CD4-positive, alpha-beta T cell treated with Interleukin-15 for 1 hour (primary cell): Measurements from ENCODE around the gene TRIM29.
A peak's percentile ranks its signal among the peaks of the same experiment; 100 is the strongest.

Experiments used
- DNase-seq: peaks from one replicate; pipeline ENCODE4 v3.0.0-alpha.2; 2020

TRIM29 gene

DNA sequence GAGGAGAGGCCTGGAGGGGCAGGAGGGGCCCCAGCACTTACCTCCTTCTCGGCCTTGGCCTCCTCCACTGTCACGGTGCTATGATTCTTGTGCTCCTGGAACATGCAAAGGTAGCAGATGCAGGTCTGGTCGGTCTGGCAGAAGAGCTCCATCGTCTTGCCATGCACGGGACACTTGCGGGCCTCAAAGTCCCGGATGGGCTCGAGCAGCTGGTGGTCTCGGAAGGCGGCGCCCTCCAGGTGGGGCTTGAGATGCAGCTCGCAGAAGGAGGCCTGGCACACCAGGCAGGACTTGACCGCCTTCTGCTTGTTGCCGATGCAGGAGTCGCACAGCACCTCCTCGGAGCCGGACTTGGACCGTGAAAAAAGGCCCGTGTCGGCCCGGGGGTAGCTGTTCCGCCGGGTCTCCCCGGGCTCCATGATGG, 714 bp downstream of the TRIM29 start:
- no peak for DNase-seq

DNA sequence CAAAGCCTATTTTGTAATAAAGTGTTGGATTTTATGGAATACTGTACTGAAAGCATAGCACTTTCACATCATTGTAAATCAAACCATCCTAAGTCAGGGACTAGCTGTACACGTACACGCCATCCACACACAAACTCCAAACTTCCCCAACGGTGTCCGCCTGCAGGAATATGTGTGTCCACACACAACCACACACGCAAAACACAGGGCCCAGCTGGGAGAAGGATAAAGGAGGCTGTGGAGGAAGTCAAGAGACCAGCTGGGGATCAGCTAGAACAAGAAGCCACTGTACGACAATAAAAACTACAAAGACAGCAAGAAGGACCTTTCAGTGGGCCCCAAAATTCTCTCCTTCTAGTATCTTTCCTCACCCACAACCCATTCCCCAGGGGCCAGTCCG, 1.6 kb downstream of the TRIM29 start:
- DNase-seq, result no peak

DNA sequence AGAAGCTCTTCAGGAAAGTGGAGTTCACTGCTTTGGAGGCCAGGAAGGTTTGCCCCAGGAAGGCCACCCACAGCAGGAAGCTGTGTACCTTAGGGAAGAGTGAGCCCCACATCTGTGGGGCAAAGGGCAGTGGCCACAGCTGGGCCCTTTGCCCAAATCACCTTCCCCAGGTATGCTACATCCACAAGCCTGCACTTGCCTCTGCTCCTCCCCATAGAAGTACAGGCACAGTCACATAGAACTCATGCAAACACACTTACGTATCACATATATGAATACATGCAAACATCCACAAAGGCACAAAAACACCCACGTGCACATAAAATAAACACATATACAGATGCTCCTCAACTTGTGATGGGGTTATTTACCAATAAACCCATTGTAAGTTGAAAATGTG, 2.1 kb downstream of the TRIM29 start:
- no peak for DNase-seq

DNA sequence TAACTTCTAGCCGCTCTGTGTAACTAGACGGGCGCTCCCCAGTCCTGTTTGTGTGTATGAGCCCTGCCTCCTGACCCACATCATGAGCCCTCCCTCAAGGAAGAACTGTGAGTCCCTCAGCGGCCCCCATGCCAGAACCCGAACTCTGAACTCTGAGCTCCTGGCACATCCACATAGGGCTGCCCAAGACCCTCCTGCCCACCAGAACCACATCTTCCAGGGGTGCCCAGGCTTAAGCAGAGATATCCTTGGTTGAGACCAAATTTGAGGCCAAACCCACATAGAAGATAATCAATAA, 3.0 kb downstream of the TRIM29 start:
- DNase-seq, result no peak

DNA sequence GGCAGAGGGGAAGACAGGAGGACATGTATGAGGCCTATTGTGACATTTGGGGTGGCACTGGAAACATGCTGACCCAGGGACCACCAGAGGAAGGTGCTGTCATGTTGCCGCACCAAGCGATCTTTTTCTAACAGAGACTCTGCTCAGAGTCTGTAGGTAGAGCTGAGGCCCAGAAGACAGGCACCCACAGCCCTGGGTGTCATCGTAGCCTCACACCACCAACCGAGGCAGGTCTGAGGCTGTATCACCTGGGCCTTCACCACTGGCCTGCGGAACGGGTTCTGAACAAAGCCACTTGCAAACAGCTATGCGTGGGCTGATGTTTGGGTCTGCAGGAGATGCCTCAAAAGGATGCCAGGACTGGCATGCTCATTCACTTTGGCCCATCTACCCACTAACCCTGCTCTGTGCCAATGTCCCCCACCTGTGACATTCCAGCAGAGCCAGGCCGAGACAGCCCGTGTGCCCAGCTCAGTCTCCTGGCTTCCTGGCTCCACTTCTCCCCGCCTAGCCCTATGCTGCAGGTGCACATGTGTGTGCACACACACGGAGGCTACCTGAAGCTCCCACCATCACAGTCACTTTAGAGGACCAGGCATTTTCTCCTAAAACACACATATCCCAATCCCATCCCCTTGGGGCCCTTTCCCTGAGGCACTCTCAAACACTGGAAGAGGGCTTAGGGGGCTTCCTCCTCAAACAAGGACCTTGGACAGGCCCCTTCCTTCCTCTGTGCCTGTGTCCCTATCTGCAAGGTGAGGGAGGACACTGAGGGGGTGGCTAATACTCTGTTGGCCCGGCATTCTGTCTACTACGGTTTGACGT, 3.6 kb downstream of the TRIM29 start:
- DNase-seq, result no peak

DNA sequence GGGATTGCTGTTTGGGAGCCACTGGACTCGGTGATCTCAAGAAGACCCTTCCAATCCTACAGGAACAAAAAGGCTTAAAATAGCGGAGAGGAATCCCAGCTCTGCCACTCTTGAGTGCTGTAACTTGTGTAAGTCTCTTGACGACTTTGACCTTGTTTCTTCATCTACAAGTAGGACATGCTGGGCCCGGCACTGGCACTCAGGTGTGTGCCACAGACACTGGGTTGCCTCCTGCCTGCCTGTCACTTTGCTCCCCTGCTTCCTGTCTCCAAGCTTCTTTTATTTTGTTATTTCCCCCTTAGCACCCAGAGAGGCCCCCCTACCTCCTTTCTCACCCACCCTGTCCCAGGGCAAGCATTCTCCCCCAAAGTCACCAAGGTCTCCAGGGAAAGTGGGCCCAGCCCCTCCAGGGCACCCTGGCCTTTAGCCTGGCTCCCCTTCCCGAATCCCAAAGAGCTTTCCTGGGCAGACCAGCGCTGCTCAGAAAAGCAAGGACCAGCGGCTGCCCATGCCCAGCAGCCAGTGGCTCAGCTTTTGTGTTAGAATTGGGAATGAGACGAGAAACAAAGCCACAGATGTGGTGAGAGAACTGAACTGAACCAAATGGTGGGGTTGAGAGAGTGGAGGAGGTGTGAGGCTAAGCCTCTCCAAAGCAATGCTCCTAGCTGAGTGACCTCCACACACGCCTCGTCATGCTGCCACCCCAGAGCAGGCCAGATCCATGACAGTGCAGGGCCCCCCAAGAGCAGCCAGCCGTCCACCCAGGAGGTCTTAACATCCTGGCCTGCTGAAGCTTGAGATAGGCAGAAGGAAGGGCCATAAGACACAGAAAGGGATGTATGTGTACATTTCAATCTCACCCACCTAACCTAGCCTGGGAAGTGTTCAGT, 4.5 kb downstream of the TRIM29 start:
- DNase-seq, result no peak

DNA sequence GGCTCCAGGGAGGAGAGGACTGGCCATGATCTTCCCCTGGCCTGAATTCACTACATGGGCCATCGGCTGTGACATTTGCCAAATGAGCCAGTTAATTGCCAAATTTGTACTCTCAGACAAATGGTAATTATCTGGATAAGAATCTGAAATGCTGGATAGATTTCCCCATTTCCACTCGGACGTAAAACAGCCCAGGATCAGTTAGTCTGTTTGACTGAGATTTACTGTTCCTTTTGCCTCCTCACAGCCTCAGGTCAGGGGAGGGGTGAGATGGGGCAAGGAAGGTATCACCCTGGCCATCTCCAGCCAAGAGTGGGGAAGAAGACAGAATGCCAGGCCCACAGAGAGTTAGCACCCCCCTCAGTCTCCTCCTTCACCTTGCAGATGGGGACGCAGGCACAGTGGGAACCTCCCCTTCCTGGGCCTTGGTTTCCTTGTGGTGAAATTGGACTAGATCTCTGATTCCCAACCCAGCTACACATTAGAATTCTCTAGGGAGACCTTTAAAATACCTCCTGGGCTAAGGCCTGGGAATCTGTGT, 5.2 kb downstream of the TRIM29 start:
- DNase-seq, result no peak

DNA sequence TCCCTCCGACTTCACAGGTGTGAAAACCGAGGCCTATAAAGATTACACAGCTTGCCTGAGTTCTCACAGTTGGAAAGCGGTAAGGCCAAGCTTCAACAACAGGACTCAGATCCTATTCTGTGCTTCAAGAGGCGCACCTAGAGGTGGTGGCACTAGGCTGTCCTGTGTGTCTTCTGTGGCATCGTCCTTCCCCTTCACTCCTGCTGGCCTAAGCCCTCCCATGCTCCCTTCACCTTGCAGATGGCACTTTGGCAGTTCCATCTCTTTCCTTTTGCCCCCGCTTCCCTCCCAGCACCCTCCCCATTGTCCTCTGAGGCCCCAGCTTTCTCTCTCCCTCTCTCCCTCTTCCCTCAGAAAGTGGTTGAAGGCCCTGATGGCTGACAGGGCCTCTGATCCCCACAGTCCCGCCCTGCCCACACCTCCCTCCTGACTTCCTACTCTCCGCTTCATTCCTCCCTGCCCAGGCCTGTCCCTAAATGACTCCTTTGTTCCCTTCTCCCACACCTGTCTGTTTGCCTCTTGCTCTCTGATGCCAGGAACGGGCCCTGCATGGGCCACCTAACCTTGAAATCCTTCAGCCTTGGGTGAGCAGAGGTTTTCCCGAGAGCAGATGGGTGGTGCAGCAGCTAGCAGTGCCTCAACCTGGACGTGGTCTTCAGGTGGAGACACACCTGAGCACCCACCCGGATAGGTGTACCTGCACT, 5.8 kb downstream of the TRIM29 start:
- no peak for DNase-seq

DNA sequence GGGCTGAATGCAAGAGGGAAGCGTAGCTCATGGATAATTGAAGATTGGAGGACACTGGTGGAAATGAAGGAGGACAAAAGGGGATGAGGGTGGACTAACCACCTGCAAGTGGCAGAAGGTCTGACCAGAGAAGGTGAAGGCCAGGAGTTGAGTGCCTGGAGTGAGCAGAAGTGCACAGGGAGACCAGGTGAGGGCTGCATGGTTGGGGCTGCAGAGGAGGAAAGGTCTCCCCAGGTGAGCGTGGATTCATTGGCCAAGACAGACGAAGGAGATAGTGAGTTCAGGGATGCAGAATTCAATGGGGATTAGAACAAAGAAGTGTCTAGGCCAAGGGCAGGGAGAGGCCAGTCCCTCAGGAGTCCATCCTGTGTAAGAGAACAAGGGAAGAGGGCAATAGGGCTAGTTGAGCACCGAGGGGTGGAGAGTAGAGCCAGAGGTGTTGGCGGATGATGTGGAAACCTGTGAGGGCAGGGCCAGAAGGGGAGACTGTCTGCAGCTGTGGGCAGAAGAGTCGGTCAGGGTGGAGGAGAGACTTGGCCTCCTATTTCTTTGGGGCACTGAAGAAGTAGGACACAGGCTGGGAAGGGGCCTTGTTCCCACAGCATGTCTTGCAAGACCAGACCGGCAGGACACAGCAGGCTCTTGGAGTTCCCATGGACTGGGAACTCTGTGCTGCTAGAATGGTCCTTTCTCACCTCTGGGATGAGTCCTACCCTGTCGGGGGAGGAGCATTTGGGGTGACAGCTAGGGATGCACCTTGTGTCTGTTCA, 6.7 kb downstream of the TRIM29 start:
- no peak for DNase-seq

DNA sequence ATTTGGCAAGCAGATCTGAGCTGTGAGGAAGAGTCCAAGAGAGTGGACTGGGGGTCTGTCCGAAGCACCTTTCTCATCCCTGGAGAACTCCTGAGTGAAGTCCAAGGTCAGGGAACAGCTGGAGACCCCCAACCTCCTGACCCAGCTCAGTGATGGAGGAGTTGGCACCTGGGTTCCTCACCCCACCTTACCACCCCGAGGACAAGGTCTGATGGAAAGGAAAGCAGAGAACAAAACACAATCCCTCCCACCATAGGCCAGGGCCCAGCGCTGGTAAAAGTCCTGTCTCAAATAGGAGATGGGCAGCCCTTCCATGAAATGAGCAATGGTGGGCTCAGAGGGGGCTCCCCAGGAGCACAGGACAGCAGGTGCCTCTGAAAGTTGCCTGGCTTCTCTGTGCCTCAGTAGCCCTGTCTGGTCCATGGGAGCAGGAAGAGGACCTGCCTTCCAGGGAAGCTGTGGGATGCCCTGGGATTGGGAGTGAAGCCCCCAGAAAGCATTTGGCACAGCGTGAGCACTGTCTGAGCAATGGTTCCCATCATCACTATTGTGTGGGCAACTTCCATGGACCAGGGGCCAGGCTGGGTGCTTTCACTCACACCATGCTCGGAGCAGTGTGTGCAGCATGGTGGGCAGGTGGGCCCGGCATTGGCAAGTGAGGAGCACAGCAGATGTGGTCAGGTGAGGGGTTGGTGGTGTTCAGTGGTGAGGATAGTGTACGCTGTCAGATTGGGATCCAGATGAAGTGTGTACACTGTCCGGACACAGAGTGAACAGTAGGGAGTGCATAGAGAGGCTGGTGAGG, 7.5 kb downstream of the TRIM29 start:
- DNase-seq, result no peak

DNA sequence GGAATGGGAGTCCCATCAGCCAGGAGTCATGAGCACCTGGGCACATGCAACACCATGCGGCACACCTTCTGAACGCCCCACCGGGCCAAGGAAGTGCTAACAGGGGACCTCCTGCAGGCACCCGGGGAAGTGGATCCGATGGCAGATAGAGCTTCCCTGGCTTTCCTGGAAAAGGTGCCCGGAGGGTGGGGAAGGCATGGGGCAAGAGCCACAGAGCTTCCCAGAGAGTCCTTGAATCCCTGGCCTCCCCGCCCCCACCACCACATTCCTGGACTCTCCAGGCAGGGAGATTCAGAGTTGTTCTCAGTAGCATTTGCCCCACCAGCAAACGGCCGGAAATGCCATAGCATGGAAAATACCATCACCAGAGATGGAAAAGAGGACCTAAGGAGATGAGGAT, 8.3 kb downstream of the TRIM29 start:
- peak; percentile 5 for DNase-seq

DNA sequence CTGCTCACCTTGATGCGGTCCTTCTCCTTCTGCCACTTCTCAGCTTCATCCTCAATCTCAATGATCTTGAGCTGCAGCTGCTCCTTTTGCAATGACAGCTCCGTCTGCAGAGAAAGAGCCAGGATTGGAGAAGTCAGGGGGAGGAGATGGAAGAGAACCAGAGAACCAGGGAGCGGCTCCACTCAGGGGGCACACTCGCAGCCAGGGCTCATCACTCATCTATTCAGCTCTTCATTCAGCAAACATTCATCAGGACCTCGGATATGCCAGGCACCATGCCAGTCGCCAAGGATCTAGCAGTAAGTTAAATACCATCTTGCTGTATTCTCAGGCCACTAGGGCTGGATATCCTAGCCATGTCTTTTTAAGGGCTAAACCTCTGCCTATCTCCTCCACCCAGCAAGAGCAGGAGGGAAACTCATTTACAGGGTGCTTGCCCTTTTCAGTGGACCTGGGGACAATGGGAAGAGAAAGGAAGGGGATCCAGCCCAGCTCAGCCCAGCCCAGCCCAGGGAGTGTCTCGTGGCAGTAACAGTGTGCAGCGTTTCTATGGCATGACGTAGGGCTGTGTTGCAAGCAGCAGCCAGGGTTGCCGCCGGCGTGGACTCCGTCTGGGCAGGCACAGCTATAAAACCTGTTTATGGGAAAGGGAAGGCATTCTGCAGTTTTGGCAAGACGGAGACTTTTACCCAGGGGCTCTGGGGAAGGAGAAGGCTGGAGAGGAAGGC, 9.4 kb downstream of the TRIM29 start:
- DNase-seq, result no peak

DNA sequence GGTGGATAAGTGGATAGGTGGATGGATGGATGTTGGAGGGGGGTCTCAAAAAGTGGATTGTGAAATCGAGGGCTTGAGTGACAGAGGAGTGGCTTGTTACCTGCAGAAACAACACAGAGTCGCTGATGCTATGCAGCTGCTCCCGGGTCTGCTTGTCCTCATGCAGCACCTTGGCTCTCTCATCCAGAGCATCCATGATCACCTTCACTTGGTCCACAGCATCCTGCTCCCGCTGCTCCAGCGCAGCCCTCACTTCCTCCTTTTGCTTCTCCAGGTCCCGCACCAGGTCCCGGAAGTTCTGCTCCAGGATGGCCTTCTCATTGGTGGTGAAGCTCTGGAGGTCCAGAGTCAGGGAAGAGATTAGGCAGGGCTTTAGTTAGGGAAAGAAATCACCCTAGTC, 10.7 kb downstream of the TRIM29 start:
- no peak for DNase-seq

DNA sequence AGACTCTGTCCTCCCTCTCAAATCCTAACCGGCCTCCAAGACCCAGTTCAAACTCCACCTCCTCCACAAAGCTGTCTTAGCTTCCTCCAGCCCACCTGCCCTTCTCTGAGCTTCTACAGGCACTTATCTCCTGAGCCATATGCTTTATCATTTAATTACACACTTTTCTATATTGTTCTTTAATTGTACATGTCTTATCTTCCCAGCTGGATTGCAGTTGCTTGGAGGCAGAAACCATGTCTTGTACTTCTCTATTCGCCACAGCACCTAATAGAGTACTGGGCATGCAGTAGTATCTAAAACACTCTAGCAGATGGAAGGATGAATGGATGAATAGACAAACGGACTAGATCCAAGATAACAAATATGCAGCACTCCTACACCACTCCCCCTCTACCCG, 11.3 kb downstream of the TRIM29 start:
- DNase-seq, result no peak

DNA sequence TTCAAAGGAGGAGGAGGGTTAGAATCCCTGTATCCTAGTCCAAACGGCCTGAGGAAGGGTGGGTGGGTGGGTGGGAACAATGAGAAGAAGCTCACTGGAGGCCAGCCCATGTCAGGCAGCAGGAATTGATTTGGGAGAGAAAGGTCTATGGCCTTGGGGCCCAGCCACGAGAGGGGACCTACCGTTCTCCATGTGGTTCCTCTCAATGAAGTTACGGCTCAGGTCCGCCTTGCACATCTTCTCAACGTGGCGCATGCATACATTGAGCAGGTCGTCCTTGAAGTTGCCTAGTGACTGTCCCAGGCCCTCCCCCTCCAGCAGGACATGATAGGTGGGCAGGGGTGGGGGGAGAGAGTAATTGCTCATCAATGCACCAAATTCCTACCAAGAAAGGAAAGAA, 12.4 kb downstream of the TRIM29 start:
- no peak for DNase-seq

DNA sequence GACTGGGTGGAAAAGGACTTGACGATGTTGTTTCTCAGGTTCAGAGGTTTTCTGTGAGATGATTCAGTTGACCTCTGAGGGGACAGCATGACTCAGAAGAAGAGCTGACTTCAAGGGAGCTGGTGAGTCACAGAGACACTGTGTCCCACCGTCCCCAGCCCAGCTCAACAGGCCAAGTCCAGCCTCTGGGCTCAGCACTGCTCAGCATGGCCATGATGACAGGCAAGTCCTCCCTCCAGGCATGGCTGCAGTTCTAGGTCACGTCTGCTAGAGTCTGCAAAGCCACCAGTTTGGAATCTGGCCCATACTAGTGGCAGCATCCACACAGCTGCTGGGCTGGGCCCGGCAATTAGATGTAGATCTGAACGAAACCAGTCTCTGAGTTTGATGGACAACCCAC, 12.9 kb downstream of the TRIM29 start:
- DNase-seq, result no peak

DNA sequence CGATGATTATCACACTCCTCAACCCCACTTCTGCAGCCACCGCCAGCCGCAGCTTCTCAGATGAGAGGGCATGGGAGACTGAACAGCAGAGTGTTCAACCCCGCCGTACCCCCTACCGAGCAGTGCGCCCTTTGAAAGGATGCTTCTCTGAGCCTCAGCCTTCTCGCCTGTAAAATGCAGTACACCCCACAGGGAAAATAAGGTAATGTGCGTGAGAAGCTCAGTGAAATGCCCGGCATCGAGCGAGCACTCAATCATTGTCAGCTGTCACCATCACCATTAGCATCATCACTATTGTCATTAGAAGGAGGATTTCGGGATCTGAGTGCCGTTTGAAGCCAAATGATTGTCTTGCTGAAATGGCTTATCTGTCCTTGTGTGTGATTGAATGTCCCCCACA, 13.6 kb downstream of the TRIM29 start:
- no peak for DNase-seq

DNA sequence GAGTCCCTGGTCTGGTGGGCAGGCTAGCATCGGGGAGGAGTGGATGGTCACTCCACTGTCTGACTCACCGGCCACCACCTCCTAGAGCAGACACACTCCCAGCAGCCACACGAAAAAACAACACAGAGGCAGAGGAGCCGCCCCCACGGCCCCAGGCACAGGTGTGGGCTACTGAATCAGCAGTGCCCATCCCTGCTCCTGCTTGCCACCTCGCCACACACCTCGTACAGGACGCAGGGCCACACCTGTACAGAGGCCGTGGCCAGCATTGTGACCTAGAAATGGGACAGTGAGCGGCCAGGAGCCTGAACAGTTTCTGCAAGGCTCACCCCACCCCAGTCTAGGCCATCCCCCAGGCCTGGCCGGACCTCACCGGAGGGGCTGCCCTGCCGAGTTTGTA, 14.0 kb downstream of the TRIM29 start:
- DNase-seq, result no peak

DNA sequence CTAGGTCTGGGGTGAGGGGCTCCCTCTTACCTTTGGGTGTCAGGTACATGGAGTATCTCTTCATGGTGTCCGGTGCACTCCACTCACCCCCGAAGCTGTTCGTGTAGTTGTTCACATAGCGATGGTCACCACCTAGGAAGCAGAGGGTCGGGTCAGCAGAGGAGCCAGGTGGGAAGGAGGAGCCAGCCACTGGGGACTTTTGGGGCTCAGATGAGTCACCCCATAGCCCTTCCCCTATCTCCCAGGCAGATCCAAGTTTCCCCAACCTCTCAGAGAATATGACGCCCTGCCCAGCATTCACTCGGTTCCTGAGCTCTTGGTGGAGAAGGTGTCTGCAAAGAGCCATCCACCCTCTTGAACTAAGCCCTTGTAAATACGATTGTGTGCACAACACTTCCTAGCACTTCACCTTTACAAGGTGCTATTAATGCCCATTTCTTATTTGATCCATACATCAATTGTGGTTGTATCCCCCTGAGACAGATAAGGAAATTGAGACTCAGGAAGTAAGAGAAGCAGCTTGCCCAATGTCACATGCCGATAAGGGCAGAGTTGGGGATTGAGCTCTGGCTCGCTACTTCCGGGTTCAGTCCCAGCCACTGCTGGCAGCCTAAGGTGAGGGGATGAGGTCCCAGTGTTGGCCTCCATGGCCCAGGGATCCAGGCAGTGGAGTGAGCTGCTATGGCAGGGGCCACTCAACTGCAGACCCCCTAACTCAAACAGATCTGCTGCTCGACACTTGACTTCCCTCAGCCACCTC, 14.8 kb downstream of the TRIM29 start:
- DNase-seq, result no peak

DNA sequence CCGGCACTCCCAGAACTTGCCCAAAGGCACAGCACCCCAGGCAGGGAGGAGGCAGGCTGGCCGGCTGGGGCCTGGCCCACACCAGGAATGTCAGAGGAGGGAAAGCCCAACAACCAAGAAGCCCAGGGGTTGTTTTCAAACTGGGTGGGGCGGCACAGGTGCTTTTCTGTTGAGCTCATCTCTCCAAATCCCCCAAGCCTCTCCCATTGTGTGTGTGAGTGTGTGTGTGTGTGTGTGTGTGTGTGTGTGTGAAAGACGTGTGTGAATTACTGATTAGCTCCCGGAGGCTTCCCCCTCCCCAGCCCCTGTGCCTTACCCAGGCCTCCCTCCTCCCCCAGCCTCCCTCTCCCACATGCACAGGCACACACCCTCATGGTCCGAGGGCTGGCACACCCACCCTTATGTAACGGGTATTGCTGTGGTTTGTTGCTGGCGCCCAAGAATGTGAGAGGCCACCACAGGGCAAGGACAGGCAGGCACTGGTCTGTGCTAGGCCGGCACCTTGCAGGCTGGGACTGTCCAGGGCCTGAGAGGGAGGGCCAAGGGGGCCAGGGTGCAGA, 15.9 kb downstream of the TRIM29 start:
- no peak for DNase-seq
